ENCODE data around the gene AQP11.
"Not testable (repeated sequence)": the region's sequence is repeated elsewhere in the genome, so short reads cannot be mapped to it uniquely, and the experiment has no call there.

AQP11 gene

DNA sequence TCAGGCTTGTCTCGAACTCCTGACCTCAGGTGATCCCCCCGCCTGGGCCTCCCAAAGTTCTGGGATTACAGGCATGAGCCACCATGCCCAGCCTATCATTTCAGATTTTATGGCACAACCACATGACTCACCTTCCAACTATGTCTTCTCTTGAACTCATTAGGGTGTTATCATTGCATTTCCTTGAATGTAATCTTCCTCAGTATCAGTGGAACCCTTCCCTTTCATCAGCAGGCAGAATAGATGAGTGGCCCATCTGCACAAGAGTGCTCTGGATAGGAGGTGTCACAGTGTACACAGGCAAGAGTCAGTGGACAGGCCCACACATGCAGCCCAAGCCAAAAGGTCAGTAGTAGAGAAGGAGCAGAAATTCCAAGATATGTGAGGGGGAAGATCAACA is 29.1 kb upstream of the AQP11 start:
- Histone ChIP-seq H3K36me3 (ENCODE audit: control insufficient read depth in 1 of 2, insufficient read depth in 2 of 2, low read length in 2 of 2) (no peaks in the 10 kb centered on the region), H3K27me3 (ENCODE audit: control insufficient read depth in 1 of 2, insufficient read depth in 2 of 2, low read length in 2 of 2) (no peaks in the 10 kb centered on the region), H3K4me3 (ENCODE audit: low read depth in 1 of 2, low read length in 2 of 2) (peak overlapping the region in 1 of 2 donors; percentile 2), H3K9ac (ENCODE audit: low read depth in 1 of 2, low read length in 2 of 2) (no peak overlapping the region), H3K27ac (ENCODE audit: low read depth, low read length) (no peak overlapping the region), H3K4me1 (ENCODE audit: control insufficient read depth in 1 of 2, insufficient read depth in 2 of 2, low read length in 2 of 2) (peaks cover 20 to 23% of the 10 kb centered on the region in 2 donors), H3K9me3 (ENCODE audit: control insufficient read depth in 1 of 2, low read length in 2 of 2) (no peaks in the 10 kb centered on the region)

DNA sequence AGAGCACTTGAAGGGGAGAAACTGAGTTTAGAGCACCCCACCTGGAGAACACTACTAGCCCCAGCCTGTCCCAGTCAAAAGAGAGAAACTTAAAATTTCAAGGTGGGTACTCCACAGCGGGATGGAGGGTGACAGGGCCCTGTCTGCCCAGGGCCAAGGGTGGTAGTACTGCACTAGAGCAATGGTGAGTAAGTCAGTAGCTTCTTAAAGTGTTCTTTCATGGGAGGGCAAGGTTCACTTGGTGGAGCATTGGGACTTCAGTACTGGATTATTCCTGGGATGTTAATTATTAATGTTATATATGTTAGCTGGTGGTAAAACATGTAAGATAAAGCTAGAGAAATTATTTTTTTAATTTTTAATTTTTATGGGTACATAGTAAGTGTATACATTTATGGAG is 28.5 kb upstream of the AQP11 start:
- Histone ChIP-seq H3K4me3 (ENCODE audit: low read depth in 1 of 2, low read length in 2 of 2) (peak overlapping the region in 1 of 2 donors; percentile 2), H3K4me1 (ENCODE audit: control insufficient read depth in 1 of 2, insufficient read depth in 2 of 2, low read length in 2 of 2) (peaks cover 20 to 23% of the 10 kb centered on the region in 2 donors), H3K36me3 (ENCODE audit: control insufficient read depth in 1 of 2, insufficient read depth in 2 of 2, low read length in 2 of 2) (no peaks in the 10 kb centered on the region), H3K27me3 (ENCODE audit: control insufficient read depth in 1 of 2, insufficient read depth in 2 of 2, low read length in 2 of 2) (no peaks in the 10 kb centered on the region), H3K9me3 (ENCODE audit: control insufficient read depth in 1 of 2, low read length in 2 of 2) (no peaks in the 10 kb centered on the region), H3K27ac (ENCODE audit: low read depth, low read length) (no peak overlapping the region), H3K9ac (ENCODE audit: low read depth in 1 of 2, low read length in 2 of 2) (no peak overlapping the region)

GRCh38 chr11:77568306-77568705 is 21.4 kb upstream of the AQP11 start:
- H3K4me3 ChIP-seq (ENCODE audit: low read depth in 1 of 2, low read length in 2 of 2): no peak overlapping the region
- no peak overlapping the region for H3K9ac ChIP-seq (ENCODE audit: low read depth in 1 of 2, low read length in 2 of 2)
- H3K36me3 ChIP-seq (ENCODE audit: control insufficient read depth in 1 of 2, insufficient read depth in 2 of 2, low read length in 2 of 2): no peaks in the 10 kb centered on the region
- no peak overlapping the region for H3K27ac ChIP-seq (ENCODE audit: low read depth, low read length)
- H3K4me1 ChIP-seq (ENCODE audit: control insufficient read depth in 1 of 2, insufficient read depth in 2 of 2, low read length in 2 of 2): peaks cover 13 to 14% of the 10 kb centered on the region in 2 donors
- H3K27me3 ChIP-seq (ENCODE audit: control insufficient read depth in 1 of 2, insufficient read depth in 2 of 2, low read length in 2 of 2): no peaks in the 10 kb centered on the region
- no peaks in the 10 kb centered on the region for H3K9me3 ChIP-seq (ENCODE audit: control insufficient read depth in 1 of 2, low read length in 2 of 2)

DNA sequence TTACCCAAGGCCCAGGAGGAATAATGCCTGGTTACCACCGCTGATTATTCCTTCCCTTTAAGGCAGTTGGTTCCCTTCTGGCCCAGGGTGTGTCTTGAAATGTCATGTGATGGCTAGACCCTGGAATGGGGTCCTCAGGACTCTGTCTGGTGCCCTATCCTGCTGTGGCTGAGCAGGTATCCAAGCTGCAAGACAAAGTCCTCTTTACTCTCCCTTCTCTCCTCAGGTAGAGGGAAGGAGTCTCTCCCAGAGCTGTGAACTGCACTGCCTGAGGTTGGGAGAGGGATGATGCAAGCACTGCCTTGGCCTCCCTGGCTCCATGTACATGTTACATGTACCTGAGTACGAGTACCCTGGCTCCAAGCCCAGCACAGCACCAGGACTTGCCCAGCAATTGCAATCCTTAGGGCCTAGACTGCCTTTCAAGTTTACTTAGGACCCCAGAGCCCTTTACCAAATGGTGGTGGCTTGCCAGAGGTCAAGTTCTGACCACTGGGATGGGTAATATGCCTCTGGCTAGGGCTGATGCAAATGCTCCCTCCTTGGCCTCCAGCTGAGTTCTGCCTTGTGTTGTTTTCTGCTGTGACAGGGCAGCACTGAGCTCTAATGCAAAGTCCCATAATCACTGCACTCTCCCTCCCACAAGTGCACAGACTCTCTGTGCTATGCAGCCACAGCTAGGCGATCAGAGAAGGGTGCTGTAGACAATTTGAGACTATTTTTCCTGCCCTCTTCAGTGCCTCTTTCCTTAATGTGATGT is 20.7 kb upstream of the AQP11 start:
- Histone ChIP-seq H3K9ac (ENCODE audit: low read depth in 1 of 2, low read length in 2 of 2) (no peak overlapping the region), H3K27me3 (ENCODE audit: control insufficient read depth in 1 of 2, insufficient read depth in 2 of 2, low read length in 2 of 2) (no peaks in the 10 kb centered on the region), H3K36me3 (ENCODE audit: control insufficient read depth in 1 of 2, insufficient read depth in 2 of 2, low read length in 2 of 2) (no peaks in the 10 kb centered on the region), H3K4me1 (ENCODE audit: control insufficient read depth in 1 of 2, insufficient read depth in 2 of 2, low read length in 2 of 2) (peaks cover 13 to 14% of the 10 kb centered on the region in 2 donors), H3K4me3 (ENCODE audit: low read depth in 1 of 2, low read length in 2 of 2) (peak overlapping the region in 1 of 2 donors; percentile 9), H3K27ac (ENCODE audit: low read depth, low read length) (no peak overlapping the region), H3K9me3 (ENCODE audit: control insufficient read depth in 1 of 2, low read length in 2 of 2) (no peaks in the 10 kb centered on the region)

DNA sequence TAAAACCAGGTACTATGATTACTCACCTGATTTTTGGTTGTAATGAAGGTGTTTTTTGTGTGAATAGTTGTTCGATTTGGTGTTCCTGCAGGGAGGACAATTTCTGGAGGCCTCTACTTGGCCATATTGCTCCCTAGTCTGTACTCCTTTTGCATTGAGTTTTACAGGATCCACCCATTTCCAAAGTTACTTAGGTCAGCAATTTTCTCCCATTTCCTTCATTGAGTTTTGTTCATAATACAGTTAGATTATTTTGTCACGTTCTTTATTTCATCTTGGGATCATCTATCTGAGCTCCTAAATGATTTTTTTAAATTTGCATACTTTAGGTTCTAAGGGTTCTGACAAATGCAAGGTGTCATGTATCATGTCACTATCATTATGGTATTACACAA is 20.1 kb upstream of the AQP11 start:
- Histone ChIP-seq H3K9ac (ENCODE audit: low read depth in 1 of 2, low read length in 2 of 2) (no peak overlapping the region), H3K27me3 (ENCODE audit: control insufficient read depth in 1 of 2, insufficient read depth in 2 of 2, low read length in 2 of 2) (no peaks in the 10 kb centered on the region), H3K27ac (ENCODE audit: low read depth, low read length) (no peak overlapping the region), H3K9me3 (ENCODE audit: control insufficient read depth in 1 of 2, low read length in 2 of 2) (no peaks in the 10 kb centered on the region), H3K36me3 (ENCODE audit: control insufficient read depth in 1 of 2, insufficient read depth in 2 of 2, low read length in 2 of 2) (no peaks in the 10 kb centered on the region), H3K4me3 (ENCODE audit: low read depth in 1 of 2, low read length in 2 of 2) (no peak overlapping the region), H3K4me1 (ENCODE audit: control insufficient read depth in 1 of 2, insufficient read depth in 2 of 2, low read length in 2 of 2) (peaks cover 13 to 14% of the 10 kb centered on the region in 2 donors)

DNA sequence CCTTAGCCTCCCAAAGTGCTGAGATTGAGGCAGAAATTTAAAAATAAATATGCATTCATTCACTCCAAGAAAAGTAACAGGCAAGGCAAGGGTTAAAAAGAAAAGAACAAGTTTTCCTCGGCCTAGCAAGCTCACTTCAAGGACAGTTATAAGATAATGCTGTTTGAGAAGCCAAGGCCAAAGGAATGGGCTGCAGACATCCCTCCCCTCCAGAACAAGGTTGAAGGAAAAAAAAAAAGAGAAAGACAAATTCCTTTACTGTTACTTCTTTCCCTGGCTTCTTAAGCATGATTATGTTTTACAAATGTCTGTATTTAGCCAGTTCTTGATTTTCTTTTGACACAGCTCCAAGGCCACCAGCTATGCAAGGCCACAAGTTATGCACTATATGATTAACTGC is 18.9 kb upstream of the AQP11 start:
- peaks cover 13 to 14% of the 10 kb centered on the region in 2 donors for H3K4me1 ChIP-seq (ENCODE audit: control insufficient read depth in 1 of 2, insufficient read depth in 2 of 2, low read length in 2 of 2)
- H3K9ac ChIP-seq (ENCODE audit: low read depth in 1 of 2, low read length in 2 of 2); H3K36me3 ChIP-seq (ENCODE audit: control insufficient read depth in 1 of 2, insufficient read depth in 2 of 2, low read length in 2 of 2); H3K27ac ChIP-seq (ENCODE audit: low read depth, low read length); H3K4me3 ChIP-seq (ENCODE audit: low read depth in 1 of 2, low read length in 2 of 2); H3K27me3 ChIP-seq (ENCODE audit: control insufficient read depth in 1 of 2, insufficient read depth in 2 of 2, low read length in 2 of 2); H3K9me3 ChIP-seq (ENCODE audit: control insufficient read depth in 1 of 2, low read length in 2 of 2): not testable (repeated sequence)

GRCh38 chr11:77575428-77575827 is 14.3 kb upstream of the AQP11 start:
- not testable (repeated sequence) for H3K9me3 ChIP-seq (ENCODE audit: control insufficient read depth in 1 of 2, low read length in 2 of 2); H3K4me1 ChIP-seq (ENCODE audit: control insufficient read depth in 1 of 2, insufficient read depth in 2 of 2, low read length in 2 of 2); H3K9ac ChIP-seq (ENCODE audit: low read depth in 1 of 2, low read length in 2 of 2); H3K4me3 ChIP-seq (ENCODE audit: low read depth in 1 of 2, low read length in 2 of 2); H3K36me3 ChIP-seq (ENCODE audit: control insufficient read depth in 1 of 2, insufficient read depth in 2 of 2, low read length in 2 of 2); H3K27ac ChIP-seq (ENCODE audit: low read depth, low read length); H3K27me3 ChIP-seq (ENCODE audit: control insufficient read depth in 1 of 2, insufficient read depth in 2 of 2, low read length in 2 of 2)

- Histone ChIP-seq H3K4me3 (ENCODE audit: low read depth in 1 of 2, low read length in 2 of 2) (no peak overlapping the region), H3K27me3 (ENCODE audit: control insufficient read depth in 1 of 2, insufficient read depth in 2 of 2, low read length in 2 of 2) (no peaks in the 10 kb centered on the region), H3K27ac (ENCODE audit: low read depth, low read length) (no peak overlapping the region), H3K36me3 (ENCODE audit: control insufficient read depth in 1 of 2, insufficient read depth in 2 of 2, low read length in 2 of 2) (no peaks in the 10 kb centered on the region), H3K4me1 (ENCODE audit: control insufficient read depth in 1 of 2, insufficient read depth in 2 of 2, low read length in 2 of 2) (no peaks in the 10 kb centered on the region), H3K9me3 (ENCODE audit: control insufficient read depth in 1 of 2, low read length in 2 of 2) (peaks cover 4 to 6% of the 10 kb centered on the region in 2 donors), H3K9ac (ENCODE audit: low read depth in 1 of 2, low read length in 2 of 2) (no peak overlapping the region)
Measured at GRCh38 chr11:77580712-77581337, 8.9 kb upstream of the AQP11 start.

DNA sequence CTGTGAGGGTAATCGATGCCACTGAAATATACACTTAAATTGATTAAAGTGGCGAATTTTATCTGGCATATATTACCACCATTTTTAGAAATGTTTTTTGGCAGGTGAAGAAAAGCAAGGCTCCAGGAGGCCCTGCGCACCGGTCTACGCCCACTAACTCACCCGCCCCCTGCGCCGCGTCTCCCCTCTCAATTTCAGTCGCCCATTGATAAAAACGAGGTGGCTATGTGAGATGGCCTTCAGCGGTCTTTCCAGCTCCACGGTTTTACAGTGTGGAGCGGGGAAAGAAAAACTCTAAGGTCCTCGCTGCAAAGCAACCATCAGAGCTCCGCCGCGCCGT is 602 bp upstream of the AQP11 start:
- Histone ChIP-seq H3K9ac (ENCODE audit: low read depth in 1 of 2, low read length in 2 of 2) (peak overlapping the region; percentile 74 to 76), H3K9me3 (ENCODE audit: control insufficient read depth in 1 of 2, low read length in 2 of 2) (no peaks in the 10 kb centered on the region), H3K4me1 (ENCODE audit: control insufficient read depth in 1 of 2, insufficient read depth in 2 of 2, low read length in 2 of 2) (peaks cover 12 to 14% of the 10 kb centered on the region in 2 donors), H3K4me3 (ENCODE audit: low read depth in 1 of 2, low read length in 2 of 2) (peak overlapping the region; percentile 94 to 97), H3K36me3 (ENCODE audit: control insufficient read depth in 1 of 2, insufficient read depth in 2 of 2, low read length in 2 of 2) (no peaks in the 10 kb centered on the region), H3K27ac (ENCODE audit: low read depth, low read length) (peak overlapping the region; percentile 79), H3K27me3 (ENCODE audit: control insufficient read depth in 1 of 2, insufficient read depth in 2 of 2, low read length in 2 of 2) (no peaks in the 10 kb centered on the region)

DNA sequence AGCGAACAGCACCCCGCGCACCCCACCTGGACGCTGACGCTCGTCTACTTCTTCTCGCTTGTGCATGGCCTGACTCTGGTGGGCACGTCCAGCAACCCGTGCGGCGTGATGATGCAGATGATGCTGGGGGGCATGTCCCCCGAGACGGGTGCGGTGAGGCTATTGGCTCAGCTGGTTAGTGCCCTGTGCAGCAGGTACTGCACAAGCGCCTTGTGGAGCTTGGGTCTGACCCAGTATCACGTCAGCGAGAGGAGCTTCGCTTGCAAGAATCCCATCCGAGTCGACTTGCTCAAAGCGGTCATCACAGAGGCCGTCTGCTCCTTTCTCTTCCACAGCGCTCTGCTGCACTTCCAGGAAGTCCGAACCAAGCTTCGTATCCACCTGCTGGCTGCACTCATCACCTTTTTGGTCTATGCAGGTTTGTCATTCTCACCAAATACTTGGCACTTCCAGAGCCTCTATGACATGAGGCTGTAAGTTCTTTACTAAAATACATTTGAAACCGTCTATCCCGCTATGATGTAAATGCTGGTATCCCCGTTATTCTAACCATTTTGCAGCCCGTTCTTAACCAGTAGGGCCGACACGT is 535 bp downstream of the AQP11 start:
- no peaks in the 10 kb centered on the region for H3K27me3 ChIP-seq (ENCODE audit: control insufficient read depth in 1 of 2, insufficient read depth in 2 of 2, low read length in 2 of 2)
- peaks cover 12 to 14% of the 10 kb centered on the region in 2 donors for H3K4me1 ChIP-seq (ENCODE audit: control insufficient read depth in 1 of 2, insufficient read depth in 2 of 2, low read length in 2 of 2)
- H3K27ac ChIP-seq (ENCODE audit: low read depth, low read length): peak overlapping the region; percentile 68
- H3K9me3 ChIP-seq (ENCODE audit: control insufficient read depth in 1 of 2, low read length in 2 of 2): no peaks in the 10 kb centered on the region
- no peaks in the 10 kb centered on the region for H3K36me3 ChIP-seq (ENCODE audit: control insufficient read depth in 1 of 2, insufficient read depth in 2 of 2, low read length in 2 of 2)
- peak overlapping the region; percentile 74 to 84 for H3K9ac ChIP-seq (ENCODE audit: low read depth in 1 of 2, low read length in 2 of 2)
- H3K4me3 ChIP-seq (ENCODE audit: low read depth in 1 of 2, low read length in 2 of 2): peak overlapping the region; percentile 94 to 97

All from duodenal mucosa (tissue), 2 donors.